HEK293 (cell line): ENCODE measurements around the gene FRYL.

ENCODE experiments used
- MYNN ChIP-seq: fragments of 450-650 bp; formaldehyde crosslinking; IDR thresholded peaks from 2 replicates; pipeline ENCODE4 v1.5.1; 2016; ENCODE audit warnings: missing biosample characterization, missing genetic modification characterization, borderline replicate concordance
- TCF7L2 ChIP-seq: IDR thresholded peaks from 2 replicates; pipeline ENCODE4 v1.6.1; 2011; ENCODE audit warnings: low read depth, mild to moderate bottlenecking, inconsistent platforms, low read length, moderate library complexity, borderline replicate concordance
- ZBTB21 ChIP-seq: fragments of 450-650 bp; formaldehyde crosslinking; IDR thresholded peaks from 2 replicates; pipeline ENCODE4 v1.5.1; 2017; ENCODE audit warnings: missing biosample characterization, missing genetic modification characterization
- ZFP3 ChIP-seq: fragments of 450-650 bp; formaldehyde crosslinking; IDR thresholded peaks from 2 replicates; pipeline ENCODE4 v1.5.1; 2016; ENCODE audit warnings: low read depth, missing biosample characterization, missing genetic modification characterization
- ZFP41 ChIP-seq: fragments of 450-650 bp; formaldehyde crosslinking; IDR thresholded peaks from 2 replicates; pipeline ENCODE4 v1.5.1; 2016; ENCODE audit warnings: missing biosample characterization, missing genetic modification characterization, borderline replicate concordance
- ZNF140 ChIP-seq: fragments of 450-650 bp; formaldehyde crosslinking; IDR thresholded peaks from 2 replicates; pipeline ENCODE4 v1.5.1; 2016; ENCODE audit warnings: missing biosample characterization, missing genetic modification characterization
- ZNF155 ChIP-seq: fragments of 450-650 bp; formaldehyde crosslinking; IDR thresholded peaks from 2 replicates; pipeline ENCODE4 v1.5.1; 2016; ENCODE audit warnings: missing biosample characterization, missing genetic modification characterization
- ZNF175 ChIP-seq: fragments of 450-650 bp; formaldehyde crosslinking; IDR thresholded peaks from 2 replicates; pipeline ENCODE4 v1.5.1; 2016; ENCODE audit warnings: missing biosample characterization, missing genetic modification characterization
- ZNF248 ChIP-seq: fragments of 450-650 bp; formaldehyde crosslinking; IDR thresholded peaks from 2 replicates; pipeline ENCODE4 v1.5.1; 2017; ENCODE audit warnings: missing biosample characterization, missing genetic modification characterization
- TF ChIP-seq, protein P1 (sequence below): fragments of 450-650 bp; formaldehyde crosslinking; IDR thresholded peaks from 2 replicates; pipeline ENCODE4 v1.5.1; 2016; ENCODE audit warnings: missing biosample characterization, missing genetic modification characterization
- TF ChIP-seq, protein P2 (sequence below): fragments of 450-650 bp; formaldehyde crosslinking; IDR thresholded peaks from 2 replicates; pipeline ENCODE4 v1.5.1; 2017; ENCODE audit warnings: missing biosample characterization, missing genetic modification characterization
- TF ChIP-seq, protein P3 (sequence below): fragments of 450-650 bp; formaldehyde crosslinking; IDR thresholded peaks from 2 replicates; pipeline ENCODE4 v1.5.1; 2016; ENCODE audit warnings: missing biosample characterization, missing genetic modification characterization
- TF ChIP-seq, protein P4 (sequence below): fragments of 450-650 bp; formaldehyde crosslinking; IDR thresholded peaks from 2 replicates; pipeline ENCODE4 v1.5.1; 2016; ENCODE audit warnings: missing biosample characterization, missing genetic modification characterization

DNA sequence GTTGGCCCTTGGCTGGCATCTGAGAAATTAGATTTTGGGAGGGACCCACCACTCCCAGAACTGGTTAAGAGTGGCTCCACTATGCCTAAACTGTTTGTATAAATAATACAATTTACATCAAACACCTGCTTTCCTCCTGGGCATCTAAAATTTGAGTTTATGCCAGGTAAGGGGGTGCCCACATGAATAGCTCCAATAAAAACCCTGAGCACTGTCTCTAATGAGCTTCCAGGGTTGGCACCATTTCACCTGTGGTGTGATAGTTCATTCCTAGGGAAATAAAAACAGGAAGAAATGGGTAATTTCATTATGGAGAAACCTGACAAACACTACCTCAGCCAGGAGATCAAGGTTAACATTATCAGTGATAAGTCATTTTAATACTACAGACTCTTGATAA, 119.7 kb downstream of the FRYL start:
- TF ChIP-seq, protein P1, sequence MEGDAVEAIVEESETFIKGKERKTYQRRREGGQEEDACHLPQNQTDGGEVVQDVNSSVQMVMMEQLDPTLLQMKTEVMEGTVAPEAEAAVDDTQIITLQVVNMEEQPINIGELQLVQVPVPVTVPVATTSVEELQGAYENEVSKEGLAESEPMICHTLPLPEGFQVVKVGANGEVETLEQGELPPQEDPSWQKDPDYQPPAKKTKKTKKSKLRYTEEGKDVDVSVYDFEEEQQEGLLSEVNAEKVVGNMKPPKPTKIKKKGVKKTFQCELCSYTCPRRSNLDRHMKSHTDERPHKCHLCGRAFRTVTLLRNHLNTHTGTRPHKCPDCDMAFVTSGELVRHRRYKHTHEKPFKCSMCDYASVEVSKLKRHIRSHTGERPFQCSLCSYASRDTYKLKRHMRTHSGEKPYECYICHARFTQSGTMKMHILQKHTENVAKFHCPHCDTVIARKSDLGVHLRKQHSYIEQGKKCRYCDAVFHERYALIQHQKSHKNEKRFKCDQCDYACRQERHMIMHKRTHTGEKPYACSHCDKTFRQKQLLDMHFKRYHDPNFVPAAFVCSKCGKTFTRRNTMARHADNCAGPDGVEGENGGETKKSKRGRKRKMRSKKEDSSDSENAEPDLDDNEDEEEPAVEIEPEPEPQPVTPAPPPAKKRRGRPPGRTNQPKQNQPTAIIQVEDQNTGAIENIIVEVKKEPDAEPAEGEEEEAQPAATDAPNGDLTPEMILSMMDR (tag by site-specific recombination), result no peak
- TF ChIP-seq ZNF155 (tag by site-specific recombination) (no peak), ZFP3 (tag by site-specific recombination) (no peak), ZNF248 (tag by site-specific recombination) (no peak), TCF7L2 (no peak), ZBTB21 (no peak), ZFP41 (no peak), ZNF140 (tag by site-specific recombination) (no peak), MYNN (tag by site-specific recombination) (no peak), ZNF175 (tag by site-specific recombination) (no peak)
- TF ChIP-seq, protein P2, sequence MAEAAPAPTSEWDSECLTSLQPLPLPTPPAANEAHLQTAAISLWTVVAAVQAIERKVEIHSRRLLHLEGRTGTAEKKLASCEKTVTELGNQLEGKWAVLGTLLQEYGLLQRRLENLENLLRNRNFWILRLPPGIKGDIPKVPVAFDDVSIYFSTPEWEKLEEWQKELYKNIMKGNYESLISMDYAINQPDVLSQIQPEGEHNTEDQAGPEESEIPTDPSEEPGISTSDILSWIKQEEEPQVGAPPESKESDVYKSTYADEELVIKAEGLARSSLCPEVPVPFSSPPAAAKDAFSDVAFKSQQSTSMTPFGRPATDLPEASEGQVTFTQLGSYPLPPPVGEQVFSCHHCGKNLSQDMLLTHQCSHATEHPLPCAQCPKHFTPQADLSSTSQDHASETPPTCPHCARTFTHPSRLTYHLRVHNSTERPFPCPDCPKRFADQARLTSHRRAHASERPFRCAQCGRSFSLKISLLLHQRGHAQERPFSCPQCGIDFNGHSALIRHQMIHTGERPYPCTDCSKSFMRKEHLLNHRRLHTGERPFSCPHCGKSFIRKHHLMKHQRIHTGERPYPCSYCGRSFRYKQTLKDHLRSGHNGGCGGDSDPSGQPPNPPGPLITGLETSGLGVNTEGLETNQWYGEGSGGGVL, result no peak
- TF ChIP-seq, protein P3, sequence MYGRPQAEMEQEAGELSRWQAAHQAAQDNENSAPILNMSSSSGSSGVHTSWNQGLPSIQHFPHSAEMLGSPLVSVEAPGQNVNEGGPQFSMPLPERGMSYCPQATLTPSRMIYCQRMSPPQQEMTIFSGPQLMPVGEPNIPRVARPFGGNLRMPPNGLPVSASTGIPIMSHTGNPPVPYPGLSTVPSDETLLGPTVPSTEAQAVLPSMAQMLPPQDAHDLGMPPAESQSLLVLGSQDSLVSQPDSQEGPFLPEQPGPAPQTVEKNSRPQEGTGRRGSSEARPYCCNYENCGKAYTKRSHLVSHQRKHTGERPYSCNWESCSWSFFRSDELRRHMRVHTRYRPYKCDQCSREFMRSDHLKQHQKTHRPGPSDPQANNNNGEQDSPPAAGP (tag by site-specific recombination), result no peak
- TF ChIP-seq, protein P4, sequence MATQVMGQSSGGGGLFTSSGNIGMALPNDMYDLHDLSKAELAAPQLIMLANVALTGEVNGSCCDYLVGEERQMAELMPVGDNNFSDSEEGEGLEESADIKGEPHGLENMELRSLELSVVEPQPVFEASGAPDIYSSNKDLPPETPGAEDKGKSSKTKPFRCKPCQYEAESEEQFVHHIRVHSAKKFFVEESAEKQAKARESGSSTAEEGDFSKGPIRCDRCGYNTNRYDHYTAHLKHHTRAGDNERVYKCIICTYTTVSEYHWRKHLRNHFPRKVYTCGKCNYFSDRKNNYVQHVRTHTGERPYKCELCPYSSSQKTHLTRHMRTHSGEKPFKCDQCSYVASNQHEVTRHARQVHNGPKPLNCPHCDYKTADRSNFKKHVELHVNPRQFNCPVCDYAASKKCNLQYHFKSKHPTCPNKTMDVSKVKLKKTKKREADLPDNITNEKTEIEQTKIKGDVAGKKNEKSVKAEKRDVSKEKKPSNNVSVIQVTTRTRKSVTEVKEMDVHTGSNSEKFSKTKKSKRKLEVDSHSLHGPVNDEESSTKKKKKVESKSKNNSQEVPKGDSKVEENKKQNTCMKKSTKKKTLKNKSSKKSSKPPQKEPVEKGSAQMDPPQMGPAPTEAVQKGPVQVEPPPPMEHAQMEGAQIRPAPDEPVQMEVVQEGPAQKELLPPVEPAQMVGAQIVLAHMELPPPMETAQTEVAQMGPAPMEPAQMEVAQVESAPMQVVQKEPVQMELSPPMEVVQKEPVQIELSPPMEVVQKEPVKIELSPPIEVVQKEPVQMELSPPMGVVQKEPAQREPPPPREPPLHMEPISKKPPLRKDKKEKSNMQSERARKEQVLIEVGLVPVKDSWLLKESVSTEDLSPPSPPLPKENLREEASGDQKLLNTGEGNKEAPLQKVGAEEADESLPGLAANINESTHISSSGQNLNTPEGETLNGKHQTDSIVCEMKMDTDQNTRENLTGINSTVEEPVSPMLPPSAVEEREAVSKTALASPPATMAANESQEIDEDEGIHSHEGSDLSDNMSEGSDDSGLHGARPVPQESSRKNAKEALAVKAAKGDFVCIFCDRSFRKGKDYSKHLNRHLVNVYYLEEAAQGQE, result no peak
